ENCODE results near the gene ABCD2.

DNA sequence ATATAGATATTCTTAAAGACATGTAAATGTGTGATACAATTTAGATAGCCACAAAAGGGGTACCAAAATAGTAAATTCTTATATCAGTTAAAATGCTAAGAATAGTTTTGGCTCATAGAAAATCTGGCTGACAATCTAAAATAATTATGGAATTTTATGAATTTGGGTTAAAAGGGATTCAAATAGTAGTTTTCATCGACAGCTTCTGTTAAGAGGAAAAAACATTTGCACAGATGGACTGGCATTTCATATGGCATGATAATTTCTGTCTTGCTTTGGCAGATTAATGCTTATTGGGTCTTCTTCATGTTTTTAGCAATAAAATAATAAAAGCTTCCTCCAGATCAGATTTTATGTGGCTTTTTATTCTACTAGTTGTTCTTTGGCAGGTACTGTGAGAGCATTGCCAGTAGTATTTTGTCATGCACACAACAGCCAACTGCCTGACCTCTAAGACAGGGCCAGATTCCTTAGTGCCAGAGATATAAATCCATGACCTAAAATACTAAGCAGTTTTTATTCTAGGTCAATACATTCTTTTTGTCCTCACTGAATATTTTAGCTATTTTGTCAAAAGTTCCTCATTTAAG is 9.1 kb downstream of the ABCD2 start:
- TF ChIP-seq, protein P1, sequence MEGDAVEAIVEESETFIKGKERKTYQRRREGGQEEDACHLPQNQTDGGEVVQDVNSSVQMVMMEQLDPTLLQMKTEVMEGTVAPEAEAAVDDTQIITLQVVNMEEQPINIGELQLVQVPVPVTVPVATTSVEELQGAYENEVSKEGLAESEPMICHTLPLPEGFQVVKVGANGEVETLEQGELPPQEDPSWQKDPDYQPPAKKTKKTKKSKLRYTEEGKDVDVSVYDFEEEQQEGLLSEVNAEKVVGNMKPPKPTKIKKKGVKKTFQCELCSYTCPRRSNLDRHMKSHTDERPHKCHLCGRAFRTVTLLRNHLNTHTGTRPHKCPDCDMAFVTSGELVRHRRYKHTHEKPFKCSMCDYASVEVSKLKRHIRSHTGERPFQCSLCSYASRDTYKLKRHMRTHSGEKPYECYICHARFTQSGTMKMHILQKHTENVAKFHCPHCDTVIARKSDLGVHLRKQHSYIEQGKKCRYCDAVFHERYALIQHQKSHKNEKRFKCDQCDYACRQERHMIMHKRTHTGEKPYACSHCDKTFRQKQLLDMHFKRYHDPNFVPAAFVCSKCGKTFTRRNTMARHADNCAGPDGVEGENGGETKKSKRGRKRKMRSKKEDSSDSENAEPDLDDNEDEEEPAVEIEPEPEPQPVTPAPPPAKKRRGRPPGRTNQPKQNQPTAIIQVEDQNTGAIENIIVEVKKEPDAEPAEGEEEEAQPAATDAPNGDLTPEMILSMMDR (IDR thresholded peaks at IDR 0.05), result no peak
- no peak for TF ChIP-seq POLR2AphosphoS5 (IDR thresholded peaks at IDR 0.05)
- no peak for TF ChIP-seq POLR2A (IDR thresholded peaks at IDR 0.05)

Data from gastroesophageal sphincter (tissue), 3 donors.